Neural crest cell (in vitro differentiated cells): ENCODE measurements around the gene ZDHHC22. TPM values are rescaled to one million over a fixed set of nuclear protein-coding genes. Genes with fewer than 3 reads are reported as not detected.
A peak's percentile ranks its signal among the peaks of the same experiment; 100 is the strongest.

Source experiments
- DNase-seq: peaks from one replicate; pipeline ENCODE4 v3.0.0; 2021; ENCODE audit warnings: low read depth, mixed read lengths, low spot score
- H3K27ac Mint-ChIP-seq: one replicate; pipeline ENCODE4 v1.8.0; 2021; ENCODE audit warnings: mild to moderate bottlenecking, mixed read lengths; ENCODE audit not compliant: unreplicated experiment
- H3K27me3 Mint-ChIP-seq: 2 replicates; pipeline ENCODE4 v1.8.0; 2021; ENCODE audit warnings: low read depth, mild to moderate bottlenecking, mixed read lengths
- H3K36me3 Mint-ChIP-seq: 2 replicates; pipeline ENCODE4 v1.8.0; 2021; ENCODE audit warnings: low read depth, mild to moderate bottlenecking, mixed read lengths
- H3K4me1 Mint-ChIP-seq: 2 replicates; pipeline ENCODE4 v1.8.0; 2021; ENCODE audit warnings: mixed read lengths
- H3K4me3 Mint-ChIP-seq: one replicate; pipeline ENCODE4 v1.8.0; 2021; ENCODE audit warnings: mild to moderate bottlenecking, mixed read lengths
- H3K9me3 Mint-ChIP-seq: 2 replicates; pipeline ENCODE4 v1.8.0; 2021; ENCODE audit warnings: mixed read lengths
- CTCF ChIP-seq: fragments of 200-600 bp; sonication (generic); conservative IDR thresholded peaks from 2 replicates; pipeline ENCODE4 v1.5.0; 2021; ENCODE audit warnings: antibody characterized with exemption, mild to moderate bottlenecking
- total RNA-seq: library from RNA; stranded (reverse); gene quantifications from 2 replicates; pipeline ENCODE4 v1.2.1, GENCODE V29; 2021

Gene ZDHHC22
- total RNA-seq, 1 donor from 2014 or later, result 5.6 TPM

GRCh38 chr14:77131206-77131605 is 10.4 kb downstream of the ZDHHC22 start:
- TF ChIP-seq CTCF, result no peak
- Mint-ChIP-seq H3K36me3 (no peaks in the 10 kb centered on the region), H3K27ac (no peak overlapping the region), H3K4me1 (no peaks in the 10 kb centered on the region), H3K9me3 (no peaks in the 10 kb centered on the region), H3K4me3 (no peak overlapping the region), H3K27me3 (peaks cover 51% of the 10 kb centered on the region)
- DNase-seq, result no peak

- no peak for DNase-seq
- Mint-ChIP-seq H3K4me3 (no peak overlapping the region), H3K4me1 (peaks cover 2% of the 10 kb centered on the region), H3K27me3 (peaks cover 58% of the 10 kb centered on the region), H3K27ac (no peak overlapping the region), H3K36me3 (no peaks in the 10 kb centered on the region), H3K9me3 (no peaks in the 10 kb centered on the region)
- TF ChIP-seq CTCF, result no peak
Measured at GRCh38 chr14:77130386-77130785, 11.2 kb downstream of the ZDHHC22 start.

GRCh38 chr14:77128414-77128891 is 13.1 kb downstream of the ZDHHC22 start:
- Mint-ChIP-seq H3K27me3 (peaks cover 55% of the 10 kb centered on the region), H3K9me3 (no peaks in the 10 kb centered on the region), H3K36me3 (no peaks in the 10 kb centered on the region), H3K27ac (no peak overlapping the region), H3K4me3 (no peak overlapping the region), H3K4me1 (peaks cover 11% of the 10 kb centered on the region)
- no peak for TF ChIP-seq CTCF
- no peak for DNase-seq

GRCh38 chr14:77126461-77126990 is 15.1 kb downstream of the ZDHHC22 start:
- no peak overlapping the region for H3K4me3 Mint-ChIP-seq
- peaks cover 19% of the 10 kb centered on the region for H3K4me1 Mint-ChIP-seq
- no peaks in the 10 kb centered on the region for H3K36me3 Mint-ChIP-seq
- no peak for DNase-seq
- peaks cover 37% of the 10 kb centered on the region for H3K27me3 Mint-ChIP-seq
- H3K27ac Mint-ChIP-seq, result no peak overlapping the region
- no peaks in the 10 kb centered on the region for H3K9me3 Mint-ChIP-seq
- no peak for TF ChIP-seq CTCF

GRCh38 chr14:77125823-77126325 is 15.7 kb downstream of the ZDHHC22 start:
- Mint-ChIP-seq H3K9me3 (no peaks in the 10 kb centered on the region), H3K36me3 (no peaks in the 10 kb centered on the region), H3K27ac (no peak overlapping the region)

More at GRCh38 chr14:77125823-77126325, 15.7 kb downstream of the ZDHHC22 start:
- H3K4me3 Mint-ChIP-seq, result peak overlapping the region; percentile 78
- H3K4me1 Mint-ChIP-seq, result peaks cover 26% of the 10 kb centered on the region
- DNase-seq, result no peak
- peaks cover 37% of the 10 kb centered on the region for H3K27me3 Mint-ChIP-seq
- no peak for TF ChIP-seq CTCF
